Measurements from ENCODE around the gene ERCC6L. TPM values are rescaled to one million over a fixed set of nuclear protein-coding genes. Genes with fewer than 3 reads are reported as not detected.

Gene ERCC6L
- total and polyA plus RNA-seq, 9 donors = 0.05 to 0.60 (median 0.23) TPM

GRCh38 chrX:72207366-72207765 is 31.5 kb downstream of the ERCC6L start:
- TF ChIP-seq EP300 (IDR thresholded peaks at IDR 0.05) (no peak), POLR2A (IDR thresholded peaks at IDR 0.05) (no peak)
- TF ChIP-seq, protein P1, sequence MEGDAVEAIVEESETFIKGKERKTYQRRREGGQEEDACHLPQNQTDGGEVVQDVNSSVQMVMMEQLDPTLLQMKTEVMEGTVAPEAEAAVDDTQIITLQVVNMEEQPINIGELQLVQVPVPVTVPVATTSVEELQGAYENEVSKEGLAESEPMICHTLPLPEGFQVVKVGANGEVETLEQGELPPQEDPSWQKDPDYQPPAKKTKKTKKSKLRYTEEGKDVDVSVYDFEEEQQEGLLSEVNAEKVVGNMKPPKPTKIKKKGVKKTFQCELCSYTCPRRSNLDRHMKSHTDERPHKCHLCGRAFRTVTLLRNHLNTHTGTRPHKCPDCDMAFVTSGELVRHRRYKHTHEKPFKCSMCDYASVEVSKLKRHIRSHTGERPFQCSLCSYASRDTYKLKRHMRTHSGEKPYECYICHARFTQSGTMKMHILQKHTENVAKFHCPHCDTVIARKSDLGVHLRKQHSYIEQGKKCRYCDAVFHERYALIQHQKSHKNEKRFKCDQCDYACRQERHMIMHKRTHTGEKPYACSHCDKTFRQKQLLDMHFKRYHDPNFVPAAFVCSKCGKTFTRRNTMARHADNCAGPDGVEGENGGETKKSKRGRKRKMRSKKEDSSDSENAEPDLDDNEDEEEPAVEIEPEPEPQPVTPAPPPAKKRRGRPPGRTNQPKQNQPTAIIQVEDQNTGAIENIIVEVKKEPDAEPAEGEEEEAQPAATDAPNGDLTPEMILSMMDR (IDR thresholded peaks at IDR 0.05) = no peak
- no peak for DNase-seq
- no peak overlapping the region for H3K4me3 ChIP-seq
- intact Hi-C loops (cut with DNase I) = no loop called here
- no peaks in the 10 kb centered on the region for H3K27me3 ChIP-seq
- H3K9me3 ChIP-seq = no peaks in the 10 kb centered on the region
- no peak overlapping the region for H3K27ac ChIP-seq
- no peaks in the 10 kb centered on the region for H3K36me3 ChIP-seq
- no peaks in the 10 kb centered on the region for H3K4me1 ChIP-seq (ENCODE audit: insufficient read depth)
- WGBS, 3 donors = 80 to 89% (median 85%) methylated on average over 4 of the region's 4 CpGs

- Histone ChIP-seq H3K4me1 (ENCODE audit: insufficient read depth) (no peaks in the 10 kb centered on the region), H3K27ac (no peak overlapping the region), H3K27me3 (no peaks in the 10 kb centered on the region), H3K9me3 (no peaks in the 10 kb centered on the region), H3K36me3 (no peaks in the 10 kb centered on the region), H3K4me3 (no peak overlapping the region)
- TF ChIP-seq EP300 (IDR thresholded peaks at IDR 0.05) (no peak), POLR2A (IDR thresholded peaks at IDR 0.05) (no peak)
- TF ChIP-seq, protein P1 (IDR thresholded peaks at IDR 0.05) = no peak
- 82 to 92% (median 88%) methylated on average over 2 of the region's 2 CpGs for WGBS, 3 donors
- no peak for DNase-seq
- intact Hi-C loops (cut with DNase I) = no loop called here
Observed at GRCh38 chrX:72205706-72206105, 33.1 kb downstream of the ERCC6L start.

GRCh38 chrX:72203421-72203820 is 35.4 kb downstream of the ERCC6L start:
- no peak for DNase-seq
- H3K4me1 ChIP-seq (ENCODE audit: insufficient read depth) = no peaks in the 10 kb centered on the region
- WGBS, 3 donors = 66 to 78% (median 73%) methylated on average over 6 of the region's 6 CpGs
- TF ChIP-seq POLR2A (IDR thresholded peaks at IDR 0.05) (no peak), EP300 (IDR thresholded peaks at IDR 0.05) (no peak)
- TF ChIP-seq, protein P1 (IDR thresholded peaks at IDR 0.05) = no peak
- no peaks in the 10 kb centered on the region for H3K27me3 ChIP-seq
- H3K27ac ChIP-seq = no peak overlapping the region
- no peaks in the 10 kb centered on the region for H3K9me3 ChIP-seq
- H3K4me3 ChIP-seq = no peak overlapping the region
- intact Hi-C loops (cut with DNase I) = no loop called here
- no peaks in the 10 kb centered on the region for H3K36me3 ChIP-seq

DNA sequence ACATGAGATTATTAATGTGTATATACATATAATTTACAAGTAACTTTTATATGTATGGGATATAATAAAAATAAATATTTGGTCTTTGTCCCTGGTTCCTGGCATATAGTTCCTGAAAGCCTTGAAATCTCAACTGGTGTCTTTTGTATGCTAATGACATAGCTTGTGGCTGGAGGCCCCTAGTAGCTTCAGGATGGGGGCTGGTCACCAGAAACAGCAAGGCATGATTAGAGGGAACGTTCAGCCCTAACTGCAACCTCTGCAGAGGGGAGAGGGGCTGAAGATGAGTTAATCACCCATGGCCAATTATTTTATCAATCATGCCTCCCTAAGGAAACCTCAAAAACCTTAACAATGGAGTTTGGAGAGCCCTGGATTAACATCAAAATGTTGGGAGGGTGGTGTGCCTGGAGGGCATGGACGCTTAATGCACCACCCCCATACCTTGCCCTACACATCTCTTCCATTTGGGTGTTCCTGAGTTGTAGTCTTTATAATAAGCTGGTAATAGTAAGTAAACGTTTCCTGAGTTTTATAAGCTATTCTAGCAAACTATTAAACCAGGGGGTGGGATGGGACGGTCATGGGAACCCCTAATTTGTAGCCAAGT is 35.9 kb downstream of the ERCC6L start:
- DNase-seq = no peak
- H3K4me3 ChIP-seq = no peak overlapping the region
- intact Hi-C loops (cut with DNase I) = no loop called here
- 51 to 55% (median 52%) methylated on average over 4 of the region's 4 CpGs for WGBS, 3 donors
- no peaks in the 10 kb centered on the region for H3K4me1 ChIP-seq (ENCODE audit: insufficient read depth)
- H3K27ac ChIP-seq = no peak overlapping the region
- H3K9me3 ChIP-seq = no peaks in the 10 kb centered on the region
- TF ChIP-seq POLR2A (IDR thresholded peaks at IDR 0.05) = no peak
- no peak for TF ChIP-seq EP300 (IDR thresholded peaks at IDR 0.05)
- TF ChIP-seq, protein P1 (IDR thresholded peaks at IDR 0.05) = no peak
- no peaks in the 10 kb centered on the region for H3K27me3 ChIP-seq
- no peaks in the 10 kb centered on the region for H3K36me3 ChIP-seq

All from ovary (tissue), 9 donors.